ENCODE data around the gene ATP1A2.

DNA sequence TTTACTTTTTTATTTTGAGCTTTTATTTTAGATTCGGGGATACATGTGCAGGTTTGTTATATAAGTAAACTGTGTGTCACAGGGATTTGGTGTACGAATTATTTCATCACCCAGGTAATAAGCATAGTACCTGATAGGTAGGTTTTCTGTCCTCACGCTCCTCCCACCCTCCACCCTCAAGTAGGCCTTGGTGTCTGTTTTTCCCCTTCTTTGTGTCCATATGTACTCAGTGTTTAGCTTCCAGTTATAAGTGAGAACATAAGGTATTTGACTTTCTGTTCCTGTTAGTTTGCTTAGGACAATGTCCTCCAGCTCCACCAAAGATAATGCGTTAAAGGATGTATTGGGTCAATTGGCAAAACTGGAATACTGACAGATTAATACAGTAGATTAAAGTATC, 41.6 kb downstream of the ATP1A2 start:
- no peak for TF ChIP-seq REST (IDR thresholded peaks at IDR 0.05; ENCODE audit: insufficient read depth in 1 of 2, low read depth in 2 of 2, low read length in 2 of 2)
- no peak for TF ChIP-seq SIN3A (IDR thresholded peaks at IDR 0.05; ENCODE audit: borderline replicate concordance, insufficient read depth, low read length)
- no peak for TF ChIP-seq TAF1 (IDR thresholded peaks at IDR 0.05; ENCODE audit: borderline replicate concordance, insufficient read depth, low read length)
